Activated T-cell treated with anti-CD3 and anti-CD28 coated beads, Interleukin-2, amount 50 U/mL, for 72 hours (primary cell): ENCODE measurements around the gene CFAP410. TPM values are rescaled to one million over a fixed set of nuclear protein-coding genes. Genes with fewer than 3 reads are reported as not detected.
"Not testable (repeated sequence)": the region's sequence is repeated elsewhere in the genome, so short reads cannot be mapped to it uniquely, and the experiment has no call there.

Experiments
- ATAC-seq, 2 donors: fragments of 150-1000 bp; cut with Tn5 transposase; replicated peaks in 1 of 2; 2 replicates each; pipeline ENCODE4 v1.10.0; 2021; ENCODE audit warnings: moderate library complexity in 2 of 2, mild to moderate bottlenecking in 1 of 2
- DNase-seq, 2 donors: peaks; one replicate each; pipeline ENCODE4 v3.0.0; 2021 to 2022; ENCODE audit warnings: mixed read lengths in 1 of 2
- H3K27ac Mint-ChIP-seq: one replicate; pipeline ENCODE4 v1.8.0; 2022; ENCODE audit warnings: mild to moderate bottlenecking, moderate library complexity, mixed read lengths
- H3K27me3 Mint-ChIP-seq: one replicate; pipeline ENCODE4 v1.8.0; 2022; ENCODE audit warnings: low read depth, mixed read lengths
- H3K36me3 Mint-ChIP-seq, 2 donors: one replicate each; pipeline ENCODE4 v1.8.0; 2022; ENCODE audit warnings: mixed read lengths in 2 of 2, mild to moderate bottlenecking in 1 of 2; ENCODE audit not compliant: insufficient read depth in 2 of 2
- H3K4me1 Mint-ChIP-seq: one replicate; pipeline ENCODE4 v1.8.0; 2022; ENCODE audit warnings: low read depth, mixed read lengths
- H3K4me3 Mint-ChIP-seq, 2 donors: one replicate each; pipeline ENCODE4 v1.8.0; 2022; ENCODE audit warnings: mild to moderate bottlenecking in 2 of 2, mixed read lengths in 2 of 2, moderate library complexity in 2 of 2
- H3K9me3 Mint-ChIP-seq, 2 donors: one replicate each; pipeline ENCODE4 v1.8.0; 2022; ENCODE audit warnings: mixed read lengths in 2 of 2
- total RNA-seq, 2 donors: library from RNA; stranded (reverse); gene quantifications; one replicate each; pipeline ENCODE4 v1.2.3, GENCODE V29; 2022

Gene CFAP410
- total RNA-seq, 2 donors from 2014 or later: 14.5 to 17.2 TPM

DNA sequence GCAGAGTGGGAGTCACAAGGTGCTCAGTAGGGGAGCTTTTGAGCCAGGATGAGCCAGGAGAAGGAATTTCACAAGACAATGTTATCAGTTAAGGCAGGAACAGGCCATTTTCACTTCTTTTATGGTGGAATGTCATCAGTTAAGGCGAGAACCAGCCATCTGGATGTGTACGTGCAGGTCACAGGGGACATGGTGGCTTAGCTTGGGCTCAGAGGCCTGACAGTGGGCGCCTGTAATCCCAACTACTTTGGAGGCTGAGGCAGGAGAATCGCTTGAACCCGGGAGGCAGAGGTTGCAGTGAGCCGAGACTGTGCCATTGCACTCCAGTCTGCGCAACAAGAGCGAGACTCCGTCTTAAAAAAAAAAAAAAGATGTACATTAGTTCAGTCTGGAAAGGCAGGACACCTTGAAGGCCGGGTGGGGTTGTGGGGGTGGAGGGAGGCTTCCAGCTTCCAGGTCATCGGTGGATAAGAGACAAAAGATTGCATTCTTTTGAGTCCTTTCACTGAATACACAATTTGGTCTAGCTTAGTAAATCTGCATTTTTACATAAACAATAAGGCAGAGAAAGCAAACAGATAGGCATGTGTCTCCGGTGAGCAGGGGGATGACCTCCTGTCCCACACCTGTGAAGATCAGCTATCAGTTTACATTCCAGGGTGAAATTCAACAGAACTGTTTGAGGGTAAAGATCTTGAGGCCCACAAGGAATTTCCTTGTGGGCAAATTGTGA is 2.7 kb upstream of the CFAP410 start:
- DNase-seq, H3K9me3 Mint-ChIP-seq, H3K36me3 Mint-ChIP-seq, H3K27me3 Mint-ChIP-seq, ATAC-seq, H3K4me3 Mint-ChIP-seq: not testable (repeated sequence)
- H3K27ac Mint-ChIP-seq: peak overlapping the region; percentile 31
- H3K4me1 Mint-ChIP-seq: peaks cover 30% of the 10 kb centered on the region

GRCh38 chr21:44337941-44338895 is 972 bp downstream of the CFAP410 start:
- peaks cover 30% of the 10 kb centered on the region for H3K4me1 Mint-ChIP-seq
- H3K36me3 Mint-ChIP-seq: no peaks in the 10 kb centered on the region

DNA sequence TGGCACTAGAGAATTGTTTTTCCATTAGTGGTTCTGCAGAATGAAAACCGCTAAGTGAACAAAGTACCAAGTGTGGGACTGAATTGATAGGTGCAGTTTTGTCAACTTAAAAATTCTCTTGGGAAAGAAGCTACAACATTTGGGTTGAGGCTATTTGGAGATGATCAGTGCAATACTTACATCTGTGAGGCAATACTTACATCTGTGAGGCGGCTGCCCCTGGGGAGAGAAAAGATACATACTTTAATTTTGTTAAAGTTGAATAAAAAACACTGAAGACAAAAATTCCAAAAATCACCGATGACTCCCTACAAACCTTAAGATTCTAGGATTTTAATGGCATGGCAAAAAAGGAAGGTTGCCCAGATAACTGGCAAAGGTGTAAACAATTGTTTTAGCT is 1.7 kb downstream of the CFAP410 start:
- Mint-ChIP-seq H3K4me1 (peaks cover 30% of the 10 kb centered on the region), H3K4me3 (peak overlapping the region in 1 of 2 donors; percentile 66), H3K27ac (peak overlapping the region; percentile 81), H3K36me3 (no peaks in the 10 kb centered on the region), H3K27me3 (no peaks in the 10 kb centered on the region), H3K9me3 (no peaks in the 10 kb centered on the region)
- ATAC-seq (no peak), DNase-seq (no peak)

More at GRCh38 chr21:44337941-44338895, 972 bp downstream of the CFAP410 start:
- Mint-ChIP-seq H3K27ac (peak overlapping the region; percentile 81), H3K4me3 (peak overlapping the region; percentile 50 to 66), H3K27me3 (no peaks in the 10 kb centered on the region), H3K9me3 (no peaks in the 10 kb centered on the region)
- DNase-seq (peak in 1 of 2 donors; percentile 31), ATAC-seq (peak; percentile 6 to 24)

GRCh38 chr21:44335266-44336059 is 3.7 kb downstream of the CFAP410 start:
- no peaks in the 10 kb centered on the region for H3K9me3 Mint-ChIP-seq
- H3K36me3 Mint-ChIP-seq: no peaks in the 10 kb centered on the region
- no peaks in the 10 kb centered on the region for H3K27me3 Mint-ChIP-seq
- peaks cover 24% of the 10 kb centered on the region for H3K4me1 Mint-ChIP-seq
- no peak overlapping the region for H3K4me3 Mint-ChIP-seq
- DNase-seq (no peak), ATAC-seq (no peak)
- H3K27ac Mint-ChIP-seq: no peak overlapping the region

DNA sequence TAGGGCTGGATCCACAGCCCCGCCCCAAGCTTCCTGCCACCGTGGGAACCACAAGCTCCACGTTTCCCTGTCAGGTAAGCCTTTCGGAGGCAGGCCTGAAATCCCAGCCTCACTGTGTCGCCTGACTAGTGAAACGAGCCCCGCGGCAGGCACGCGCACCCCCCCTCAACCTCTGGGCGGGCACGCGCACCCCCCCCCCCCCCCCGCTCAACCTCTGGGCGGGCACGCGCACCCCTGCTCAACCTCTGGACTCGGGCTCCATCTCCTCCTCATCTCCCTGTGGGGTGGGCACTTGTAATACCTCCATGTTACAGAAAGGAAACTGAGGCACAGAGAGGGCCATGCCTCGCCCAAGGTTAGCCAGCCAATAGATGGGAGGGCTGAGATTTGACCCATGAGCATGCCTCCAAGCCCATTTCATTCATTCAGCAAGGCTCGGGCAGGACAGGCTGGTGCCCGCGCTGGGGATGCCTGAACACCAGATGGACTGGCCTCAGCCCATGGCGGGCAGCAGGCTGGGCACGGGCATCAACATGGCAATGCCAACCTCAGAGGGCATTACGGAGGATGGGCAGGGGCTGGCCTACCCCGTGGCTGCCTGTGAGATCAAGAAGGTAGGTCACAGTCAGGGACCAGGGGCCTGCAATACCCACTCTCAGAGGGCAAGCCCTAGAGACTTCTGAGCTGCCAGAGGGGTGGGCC is 4.7 kb downstream of the CFAP410 start:
- no peaks in the 10 kb centered on the region for H3K9me3 Mint-ChIP-seq
- no peak overlapping the region for H3K4me3 Mint-ChIP-seq
- peaks cover 15% of the 10 kb centered on the region for H3K4me1 Mint-ChIP-seq
- DNase-seq (no peak), ATAC-seq (no peak)
- no peaks in the 10 kb centered on the region for H3K27me3 Mint-ChIP-seq
- no peak overlapping the region for H3K27ac Mint-ChIP-seq
- H3K36me3 Mint-ChIP-seq: no peaks in the 10 kb centered on the region

- Mint-ChIP-seq H3K27me3 (no peaks in the 10 kb centered on the region), H3K9me3 (no peaks in the 10 kb centered on the region), H3K36me3 (no peaks in the 10 kb centered on the region), H3K4me1 (peaks cover 12% of the 10 kb centered on the region), H3K27ac (no peak overlapping the region), H3K4me3 (no peak overlapping the region)
- no peak for ATAC-seq
- no peak for DNase-seq
These were observed 5.5 kb downstream of the CFAP410 start for GRCh38 chr21:44333509-44334328.

GRCh38 chr21:44332965-44333364 is 6.2 kb downstream of the CFAP410 start:
- H3K4me3 Mint-ChIP-seq: no peak overlapping the region
- peaks cover 7% of the 10 kb centered on the region for H3K4me1 Mint-ChIP-seq
- H3K36me3 Mint-ChIP-seq: no peaks in the 10 kb centered on the region
- DNase-seq (no peak), ATAC-seq (no peak)
- no peak overlapping the region for H3K27ac Mint-ChIP-seq
- H3K27me3 Mint-ChIP-seq: no peaks in the 10 kb centered on the region
- no peaks in the 10 kb centered on the region for H3K9me3 Mint-ChIP-seq

GRCh38 chr21:44332383-44332782 is 6.8 kb downstream of the CFAP410 start:
- DNase-seq: no peak
- Mint-ChIP-seq H3K27ac (no peak overlapping the region), H3K9me3 (no peaks in the 10 kb centered on the region), H3K36me3 (no peaks in the 10 kb centered on the region), H3K4me3 (no peak overlapping the region), H3K4me1 (peaks cover 1% of the 10 kb centered on the region), H3K27me3 (no peaks in the 10 kb centered on the region)
- ATAC-seq: no peak

DNA sequence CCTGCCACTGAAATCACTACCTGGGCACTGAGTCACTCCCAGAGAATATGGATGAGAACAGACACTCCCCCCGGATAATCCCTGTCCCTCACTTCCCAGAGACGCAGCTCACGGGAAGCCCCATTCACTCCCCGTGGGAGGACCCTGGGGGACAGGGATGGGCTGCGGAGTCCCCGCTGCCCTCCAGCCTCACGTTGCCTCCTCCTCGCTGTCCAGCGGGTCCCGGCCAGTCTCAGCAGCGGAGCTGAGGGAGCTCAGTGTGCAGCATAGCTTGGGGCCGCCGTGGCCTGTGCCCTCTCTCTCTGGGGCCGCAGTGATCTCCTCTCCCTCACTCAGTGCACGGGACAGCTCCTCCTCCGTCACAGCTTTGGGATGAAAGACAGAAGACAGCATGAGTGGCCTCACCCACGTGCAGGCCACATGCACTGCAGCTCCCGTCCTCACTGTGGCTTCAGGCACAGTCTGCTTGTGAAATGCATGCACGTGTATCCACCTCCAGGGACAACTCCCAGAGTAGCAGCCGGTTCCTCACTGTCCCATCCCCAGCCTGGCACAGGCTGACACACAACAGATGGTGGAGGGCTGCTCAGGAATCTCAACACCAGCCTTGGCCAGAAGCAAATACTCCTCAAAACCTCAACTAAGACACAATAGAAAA is 7.4 kb downstream of the CFAP410 start:
- Mint-ChIP-seq H3K4me3 (no peak overlapping the region), H3K4me1 (no peaks in the 10 kb centered on the region), H3K27ac (no peak overlapping the region), H3K36me3 (no peaks in the 10 kb centered on the region), H3K27me3 (no peaks in the 10 kb centered on the region), H3K9me3 (no peaks in the 10 kb centered on the region)
- DNase-seq (no peak), ATAC-seq (no peak)

GRCh38 chr21:44331209-44331608 is 8.0 kb downstream of the CFAP410 start:
- no peaks in the 10 kb centered on the region for H3K27me3 Mint-ChIP-seq
- H3K36me3 Mint-ChIP-seq: no peaks in the 10 kb centered on the region
- ATAC-seq: no peak
- no peak overlapping the region for H3K4me3 Mint-ChIP-seq
- no peaks in the 10 kb centered on the region for H3K4me1 Mint-ChIP-seq
- no peaks in the 10 kb centered on the region for H3K9me3 Mint-ChIP-seq
- no peak for DNase-seq
- H3K27ac Mint-ChIP-seq: no peak overlapping the region

- H3K36me3 Mint-ChIP-seq: no peaks in the 10 kb centered on the region
- no peak overlapping the region for H3K4me3 Mint-ChIP-seq
- no peaks in the 10 kb centered on the region for H3K4me1 Mint-ChIP-seq
- no peaks in the 10 kb centered on the region for H3K9me3 Mint-ChIP-seq
- ATAC-seq (no peak), DNase-seq (no peak)
- no peaks in the 10 kb centered on the region for H3K27me3 Mint-ChIP-seq
- H3K27ac Mint-ChIP-seq: no peak overlapping the region
These were observed 8.5 kb downstream of the CFAP410 start for GRCh38 chr21:44330698-44331097.
